HepG2 (cell line): ENCODE results near the gene HOXA10. TPM values are rescaled to one million over a fixed set of nuclear protein-coding genes. Genes with fewer than 3 reads are reported as not detected.

Source experiments
- ATF7 ChIP-seq, 2 experiments: fragments of 450-650 bp in 1 of 2; sonication (generic) in 1 of 2; formaldehyde crosslinking in 1 of 2; IDR thresholded peaks; 2 replicates each; pipeline versions ENCODE4 v1.4.0 to v1.6.1; 2016 to 2020; ENCODE audit warnings: antibody characterized with exemption in 1 of 2, mild to moderate bottlenecking in 1 of 2, missing genetic modification reagents in 1 of 2
- HIVEP1 ChIP-seq: sonication (generic); formaldehyde crosslinking; IDR thresholded peaks from 2 replicates; pipeline ENCODE4 v1.4.0; 2020; ENCODE audit warnings: mild to moderate bottlenecking, missing genetic modification reagents
- SOX13 ChIP-seq, 3 experiments: fragments of 450-650 bp in 1 of 3; sonication (generic) in 1 of 3; formaldehyde crosslinking in 1 of 3; IDR thresholded peaks in 2 of 3; conservative IDR thresholded peaks in 1 of 3; 2 replicates each; pipeline versions ENCODE4 v1.5.0 to v1.6.1; 2016 to 2020; ENCODE audit warnings: antibody characterized with exemption in 1 of 3, mild to moderate bottlenecking in 1 of 3, missing compliant biosample characterization in 1 of 3, missing genetic modification reagents in 1 of 3, moderate library complexity in 1 of 3
- ZNF282 ChIP-seq: fragments of 450-650 bp; IDR thresholded peaks from 2 replicates; pipeline ENCODE4 v1.6.1; 2018; ENCODE audit not compliant: partially characterized antibody
- ZNF44 ChIP-seq: sonication (generic); formaldehyde crosslinking; IDR thresholded peaks from 2 replicates; pipeline ENCODE4 v1.5.1; 2020; ENCODE audit warnings: mild to moderate bottlenecking, missing genetic modification reagents
- ZNF543 ChIP-seq: sonication (generic); formaldehyde crosslinking; IDR thresholded peaks from 2 replicates; pipeline ENCODE4 v1.4.0; 2020; ENCODE audit warnings: mild to moderate bottlenecking, missing genetic modification reagents
- ZSCAN29 ChIP-seq: sonication (generic); formaldehyde crosslinking; conservative IDR thresholded peaks from 2 replicates; pipeline ENCODE4 v1.4.0; 2020; ENCODE audit warnings: mild to moderate bottlenecking, missing genetic modification reagents
- polyA plus RNA-seq, 8 experiments: library from polyadenylated mRNA; depleted of rRNA in 3 of 8; stranded (reverse) in 7 of 8; unstranded in 1 of 8; fragments of >200 nt; fragmentation: Illumina TruSeq in 4 of 8; extraction: Trizol in 4 of 8; gene quantifications; 2 replicates each; pipeline versions ENCODE4 v1.2.1 to v1.2.3, GENCODE V29; 2011 to 2016; ENCODE audit warnings: low read depth in 4 of 8, missing spikeins in 1 of 8, mixed read lengths in 1 of 8; ENCODE audit not compliant: insufficient read depth in 1 of 8
- total RNA-seq, 5 experiments: library from RNA; depleted of rRNA; stranded (reverse); fragments of >200 nt; fragmentation: Illumina TruSeq; extraction: Trizol; gene quantifications; 2 replicates each; pipeline ENCODE4 v1.2.3, GENCODE V29; 2016; ENCODE audit warnings: low read depth in 1 of 5
- TF ChIP-seq, protein P1 (sequence below): sonication (generic); formaldehyde crosslinking; IDR thresholded peaks from 2 replicates; pipeline ENCODE4 v1.4.0; 2020; ENCODE audit warnings: missing genetic modification reagents
- TF ChIP-seq, protein P2 (sequence below): sonication (generic); formaldehyde crosslinking; IDR thresholded peaks from 2 replicates; pipeline ENCODE4 v1.4.0; 2020; ENCODE audit warnings: missing genetic modification reagents, mild to moderate bottlenecking, borderline replicate concordance
- TF ChIP-seq, protein P3 (sequence below): sonication (generic); formaldehyde crosslinking; IDR thresholded peaks from 2 replicates; pipeline ENCODE4 v1.4.0; 2020; ENCODE audit warnings: missing genetic modification reagents, mild to moderate bottlenecking, borderline replicate concordance
- TF ChIP-seq, protein P4 (sequence below), 2 experiments: sonication (generic) in 1 of 2; formaldehyde crosslinking in 1 of 2; IDR thresholded peaks; 2 replicates each; pipeline versions ENCODE4 v1.4.0 to v1.6.1; 2016 to 2020; ENCODE audit warnings: borderline replicate concordance in 1 of 2, low read depth in 1 of 2, mild to moderate bottlenecking in 1 of 2, missing genetic modification reagents in 1 of 2

Gene HOXA10
- total and polyA plus RNA-seq, 2 of the 13 experiments (the other 11 are each of a cell fraction or from before 2014, with no cell fraction given) = not detected

DNA sequence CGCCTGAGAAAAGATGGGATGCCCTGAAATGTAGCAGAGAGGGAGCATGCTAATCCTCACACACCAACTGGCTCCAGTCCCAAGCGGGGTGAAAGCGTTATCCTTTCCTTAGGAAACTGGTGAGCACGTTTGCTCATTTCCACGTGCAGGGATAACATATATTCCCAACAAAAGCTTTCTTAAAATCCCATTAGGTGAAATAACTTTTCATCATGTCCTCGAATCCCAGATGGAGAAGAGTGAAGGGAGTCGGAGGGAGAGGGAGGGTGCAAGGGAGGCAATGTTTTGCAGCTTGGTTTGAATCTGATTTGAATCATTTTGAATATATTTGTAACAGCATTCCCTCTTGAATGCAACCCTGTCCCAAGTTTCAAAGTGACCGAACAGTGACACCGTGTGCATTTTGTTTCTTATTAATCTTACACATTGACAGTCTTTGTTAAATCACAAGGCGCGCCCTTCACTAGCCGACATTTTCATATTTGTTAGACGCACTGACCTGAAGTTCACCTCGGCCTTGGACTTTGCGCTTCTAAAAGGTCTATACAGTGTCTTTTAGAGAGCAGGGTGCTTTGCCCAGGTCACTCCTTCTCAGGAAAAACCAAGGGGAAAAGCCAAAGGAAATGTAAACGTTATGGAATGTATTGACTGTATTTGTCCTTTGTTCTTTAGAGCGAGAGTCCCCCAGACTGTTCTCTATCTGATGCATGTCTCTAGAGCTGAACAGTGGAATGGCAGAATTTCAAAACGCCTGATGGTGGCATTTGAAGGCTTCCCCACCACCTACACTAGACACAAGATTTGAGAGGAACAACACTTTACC is 40.5 kb downstream of the HOXA10 start (continued):
- TF ChIP-seq, protein P1, sequence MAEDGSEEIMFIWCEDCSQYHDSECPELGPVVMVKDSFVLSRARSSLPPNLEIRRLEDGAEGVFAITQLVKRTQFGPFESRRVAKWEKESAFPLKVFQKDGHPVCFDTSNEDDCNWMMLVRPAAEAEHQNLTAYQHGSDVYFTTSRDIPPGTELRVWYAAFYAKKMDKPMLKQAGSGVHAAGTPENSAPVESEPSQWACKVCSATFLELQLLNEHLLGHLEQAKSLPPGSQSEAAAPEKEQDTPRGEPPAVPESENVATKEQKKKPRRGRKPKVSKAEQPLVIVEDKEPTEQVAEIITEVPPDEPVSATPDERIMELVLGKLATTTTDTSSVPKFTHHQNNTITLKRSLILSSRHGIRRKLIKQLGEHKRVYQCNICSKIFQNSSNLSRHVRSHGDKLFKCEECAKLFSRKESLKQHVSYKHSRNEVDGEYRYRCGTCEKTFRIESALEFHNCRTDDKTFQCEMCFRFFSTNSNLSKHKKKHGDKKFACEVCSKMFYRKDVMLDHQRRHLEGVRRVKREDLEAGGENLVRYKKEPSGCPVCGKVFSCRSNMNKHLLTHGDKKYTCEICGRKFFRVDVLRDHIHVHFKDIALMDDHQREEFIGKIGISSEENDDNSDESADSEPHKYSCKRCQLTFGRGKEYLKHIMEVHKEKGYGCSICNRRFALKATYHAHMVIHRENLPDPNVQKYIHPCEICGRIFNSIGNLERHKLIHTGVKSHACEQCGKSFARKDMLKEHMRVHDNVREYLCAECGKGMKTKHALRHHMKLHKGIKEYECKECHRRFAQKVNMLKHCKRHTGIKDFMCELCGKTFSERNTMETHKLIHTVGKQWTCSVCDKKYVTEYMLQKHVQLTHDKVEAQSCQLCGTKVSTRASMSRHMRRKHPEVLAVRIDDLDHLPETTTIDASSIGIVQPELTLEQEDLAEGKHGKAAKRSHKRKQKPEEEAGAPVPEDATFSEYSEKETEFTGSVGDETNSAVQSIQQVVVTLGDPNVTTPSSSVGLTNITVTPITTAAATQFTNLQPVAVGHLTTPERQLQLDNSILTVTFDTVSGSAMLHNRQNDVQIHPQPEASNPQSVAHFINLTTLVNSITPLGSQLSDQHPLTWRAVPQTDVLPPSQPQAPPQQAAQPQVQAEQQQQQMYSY = no peak
- no peak for TF ChIP-seq HIVEP1 (CRISPR knock-in tag)
- TF ChIP-seq, protein P2, sequence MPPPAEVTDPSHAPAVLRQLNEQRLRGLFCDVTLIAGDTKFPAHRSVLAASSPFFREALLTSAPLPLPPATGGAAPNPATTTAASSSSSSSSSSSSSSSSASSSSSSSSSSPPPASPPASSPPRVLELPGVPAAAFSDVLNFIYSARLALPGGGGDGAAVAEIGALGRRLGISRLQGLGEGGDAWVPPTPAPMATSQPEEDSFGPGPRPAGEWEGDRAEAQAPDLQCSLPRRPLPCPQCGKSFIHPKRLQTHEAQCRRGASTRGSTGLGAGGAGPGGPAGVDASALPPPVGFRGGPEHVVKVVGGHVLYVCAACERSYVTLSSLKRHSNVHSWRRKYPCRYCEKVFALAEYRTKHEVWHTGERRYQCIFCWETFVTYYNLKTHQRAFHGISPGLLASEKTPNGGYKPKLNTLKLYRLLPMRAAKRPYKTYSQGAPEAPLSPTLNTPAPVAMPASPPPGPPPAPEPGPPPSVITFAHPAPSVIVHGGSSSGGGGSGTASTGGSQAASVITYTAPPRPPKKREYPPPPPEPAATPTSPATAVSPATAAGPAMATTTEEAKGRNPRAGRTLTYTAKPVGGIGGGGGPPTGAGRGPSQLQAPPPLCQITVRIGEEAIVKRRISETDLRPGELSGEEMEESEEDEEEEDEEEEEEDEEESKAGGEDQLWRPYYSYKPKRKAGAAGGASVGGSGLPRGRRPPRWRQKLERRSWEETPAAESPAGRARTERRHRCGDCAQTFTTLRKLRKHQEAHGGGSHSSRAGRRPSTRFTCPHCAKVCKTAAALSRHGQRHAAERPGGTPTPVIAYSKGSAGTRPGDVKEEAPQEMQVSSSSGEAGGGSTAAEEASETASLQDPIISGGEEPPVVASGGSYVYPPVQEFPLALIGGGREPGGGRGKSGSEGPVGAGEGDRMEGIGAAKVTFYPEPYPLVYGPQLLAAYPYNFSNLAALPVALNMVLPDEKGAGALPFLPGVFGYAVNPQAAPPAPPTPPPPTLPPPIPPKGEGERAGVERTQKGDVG (CRISPR knock-in tag) = no peak
- no peak for TF ChIP-seq ZSCAN29 (CRISPR knock-in tag)
- no peak for TF ChIP-seq ZNF543 (CRISPR knock-in tag)
- TF ChIP-seq ZNF282 = no peak
- TF ChIP-seq, protein P3, sequence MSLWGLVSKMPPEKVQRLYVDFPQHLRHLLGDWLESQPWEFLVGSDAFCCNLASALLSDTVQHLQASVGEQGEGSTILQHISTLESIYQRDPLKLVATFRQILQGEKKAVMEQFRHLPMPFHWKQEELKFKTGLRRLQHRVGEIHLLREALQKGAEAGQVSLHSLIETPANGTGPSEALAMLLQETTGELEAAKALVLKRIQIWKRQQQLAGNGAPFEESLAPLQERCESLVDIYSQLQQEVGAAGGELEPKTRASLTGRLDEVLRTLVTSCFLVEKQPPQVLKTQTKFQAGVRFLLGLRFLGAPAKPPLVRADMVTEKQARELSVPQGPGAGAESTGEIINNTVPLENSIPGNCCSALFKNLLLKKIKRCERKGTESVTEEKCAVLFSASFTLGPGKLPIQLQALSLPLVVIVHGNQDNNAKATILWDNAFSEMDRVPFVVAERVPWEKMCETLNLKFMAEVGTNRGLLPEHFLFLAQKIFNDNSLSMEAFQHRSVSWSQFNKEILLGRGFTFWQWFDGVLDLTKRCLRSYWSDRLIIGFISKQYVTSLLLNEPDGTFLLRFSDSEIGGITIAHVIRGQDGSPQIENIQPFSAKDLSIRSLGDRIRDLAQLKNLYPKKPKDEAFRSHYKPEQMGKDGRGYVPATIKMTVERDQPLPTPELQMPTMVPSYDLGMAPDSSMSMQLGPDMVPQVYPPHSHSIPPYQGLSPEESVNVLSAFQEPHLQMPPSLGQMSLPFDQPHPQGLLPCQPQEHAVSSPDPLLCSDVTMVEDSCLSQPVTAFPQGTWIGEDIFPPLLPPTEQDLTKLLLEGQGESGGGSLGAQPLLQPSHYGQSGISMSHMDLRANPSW (CRISPR knock-in tag) = no peak
- TF ChIP-seq, protein P4, sequence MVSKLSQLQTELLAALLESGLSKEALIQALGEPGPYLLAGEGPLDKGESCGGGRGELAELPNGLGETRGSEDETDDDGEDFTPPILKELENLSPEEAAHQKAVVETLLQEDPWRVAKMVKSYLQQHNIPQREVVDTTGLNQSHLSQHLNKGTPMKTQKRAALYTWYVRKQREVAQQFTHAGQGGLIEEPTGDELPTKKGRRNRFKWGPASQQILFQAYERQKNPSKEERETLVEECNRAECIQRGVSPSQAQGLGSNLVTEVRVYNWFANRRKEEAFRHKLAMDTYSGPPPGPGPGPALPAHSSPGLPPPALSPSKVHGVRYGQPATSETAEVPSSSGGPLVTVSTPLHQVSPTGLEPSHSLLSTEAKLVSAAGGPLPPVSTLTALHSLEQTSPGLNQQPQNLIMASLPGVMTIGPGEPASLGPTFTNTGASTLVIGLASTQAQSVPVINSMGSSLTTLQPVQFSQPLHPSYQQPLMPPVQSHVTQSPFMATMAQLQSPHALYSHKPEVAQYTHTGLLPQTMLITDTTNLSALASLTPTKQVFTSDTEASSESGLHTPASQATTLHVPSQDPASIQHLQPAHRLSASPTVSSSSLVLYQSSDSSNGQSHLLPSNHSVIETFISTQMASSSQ (IDR thresholded peaks at IDR 0.05; ENCODE audit: low read depth) = peak; percentile 29; the same call in 1 of the 2 replicates
- TF ChIP-seq, protein P4 (CRISPR knock-in tag; IDR thresholded peaks at IDR 0.05; ENCODE audit: borderline replicate concordance) = no peak
- no peak for TF ChIP-seq ZNF44
- TF ChIP-seq SOX13 (IDR thresholded peaks at IDR 0.05) = peak; percentile 57; the same call in 1 of the 2 replicates
- peak in 1 of 2 experiments; percentile 87; a peak in 2 of 4 replicates for TF ChIP-seq SOX13 (CRISPR knock-in tag; conservative IDR thresholded peaks at IDR 0.05 in 1 of 2, IDR thresholded peaks at IDR 0.05 in 1 of 2)
- TF ChIP-seq ATF7 (IDR thresholded peaks at IDR 0.05) = no peak
- no peak for TF ChIP-seq ATF7 (CRISPR knock-in tag; IDR thresholded peaks at IDR 0.05)
